SK-N-MC (cell line): Measurements from ENCODE around the gene FGF14.

Experiments
- EZH2 ChIP-seq: fragments of 200-600 bp; sonication (generic); IDR thresholded peaks from one replicate; pipeline ENCODE4 v1.6.1; 2017; ENCODE audit warnings: antibody characterized with exemption
- FOXP2 ChIP-seq: optimal IDR thresholded peaks from 2 replicates; pipeline ENCODE3; 2011; ENCODE audit warnings: mild to moderate bottlenecking, moderate library complexity; ENCODE audit not compliant: insufficient read depth; ENCODE audit errors: extremely low read length, control extremely low read depth
- POLR2AphosphoS5 ChIP-seq: IDR thresholded peaks from 2 replicates; pipeline ENCODE4 v1.6.1; 2012; ENCODE audit warnings: mild to moderate bottlenecking, low read depth, low read length, borderline replicate concordance

GRCh38 chr13:101691341-101691860, 710.4 kb downstream of the FGF14 start:
- TF ChIP-seq EZH2, result no peak
- no peak for TF ChIP-seq POLR2AphosphoS5
- TF ChIP-seq FOXP2, result no peak
